GM21737 (cell line): Measurements from ENCODE around the gene COL6A2.
"Not testable (repeated sequence)": the region's sequence is repeated elsewhere in the genome, so short reads cannot be mapped to it uniquely, and the experiment has no call there.

Experiments used
- ATAC-seq: cut with Tn5 transposase; IDR thresholded peaks from one replicate; pipeline ENCODE4 v1.9.1; 2021; ENCODE audit warnings: mild to moderate bottlenecking, moderate library complexity; ENCODE audit not compliant: unreplicated experiment

COL6A2 gene

GRCh38 chr21:46139686-46140085, 41.8 kb downstream of the COL6A2 start:
- no peak for ATAC-seq

GRCh38 chr21:46140352-46141003, 42.6 kb downstream of the COL6A2 start:
- not testable (repeated sequence) for ATAC-seq

GRCh38 chr21:46141767-46142581, 44.1 kb downstream of the COL6A2 start:
- ATAC-seq, result no peak

DNA sequence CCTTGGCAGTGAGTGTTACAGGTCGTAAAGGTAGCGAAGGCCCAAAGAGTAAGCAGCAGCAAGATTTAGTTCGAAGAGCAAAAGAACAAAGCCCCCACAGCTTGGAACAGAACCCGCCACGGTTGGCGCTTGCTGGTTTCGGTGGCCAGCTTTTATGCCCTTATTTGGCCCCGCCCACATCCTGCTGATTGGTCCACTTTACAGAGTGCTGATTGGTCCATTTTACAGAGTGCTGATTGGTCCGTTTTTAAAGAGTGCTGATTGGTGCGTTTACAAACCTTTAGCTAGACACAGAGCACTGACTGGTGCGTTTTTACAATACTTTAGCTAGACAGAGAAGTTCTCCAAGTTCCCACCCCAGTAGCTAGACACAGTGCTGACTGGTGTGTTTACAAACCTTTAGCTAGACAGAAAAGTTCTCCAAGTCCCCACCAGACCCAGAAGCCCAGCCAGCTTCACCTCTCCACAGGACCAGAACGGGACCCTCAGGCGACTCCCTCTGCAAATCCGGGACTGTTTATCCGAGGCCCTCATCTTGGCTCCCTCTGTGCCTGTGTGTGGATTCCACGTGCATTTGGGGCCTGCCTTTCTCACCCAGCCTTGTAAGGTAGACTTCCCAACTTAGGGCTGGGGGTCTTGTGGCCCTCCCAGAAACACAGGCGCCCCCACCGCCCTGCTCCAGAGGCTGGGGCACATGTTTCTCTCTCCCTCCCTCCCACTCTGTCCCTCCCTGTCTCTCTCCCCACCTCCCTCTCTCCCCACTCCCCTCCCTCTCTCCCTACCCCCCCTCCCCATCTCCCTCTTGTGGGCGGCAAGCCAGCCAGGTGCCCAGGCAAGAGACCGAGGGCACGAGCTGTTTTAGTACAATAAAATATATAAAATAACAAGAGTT, 44.9 kb downstream of the COL6A2 start:
- ATAC-seq, result no peak

GRCh38 chr21:46144464-46145070, 46.7 kb downstream of the COL6A2 start:
- no peak for ATAC-seq

GRCh38 chr21:46145159-46145839, 47.4 kb downstream of the COL6A2 start:
- no peak for ATAC-seq

- ATAC-seq, result no peak
Observed at GRCh38 chr21:46145840-46146691, 48.2 kb downstream of the COL6A2 start.

DNA sequence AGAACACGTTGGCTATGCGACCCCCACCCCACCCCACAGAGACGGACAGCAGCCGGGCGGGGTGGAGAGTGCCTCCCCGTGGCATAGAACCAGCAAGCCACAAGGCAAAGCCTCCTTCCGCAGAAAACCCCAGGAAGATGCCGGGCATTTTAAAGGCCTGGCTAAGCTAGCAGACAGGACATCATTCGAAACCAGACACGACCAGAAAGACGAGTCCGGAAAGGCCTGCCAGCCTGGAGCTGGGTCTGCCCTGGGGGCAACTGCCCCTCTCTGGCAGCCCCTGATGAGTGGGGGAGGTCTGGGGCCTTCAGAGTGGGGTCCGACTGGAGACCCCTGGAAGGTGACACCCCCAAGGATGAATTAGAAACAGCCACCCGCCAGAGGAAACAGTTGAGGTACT, 48.9 kb downstream of the COL6A2 start:
- ATAC-seq, result no peak

DNA sequence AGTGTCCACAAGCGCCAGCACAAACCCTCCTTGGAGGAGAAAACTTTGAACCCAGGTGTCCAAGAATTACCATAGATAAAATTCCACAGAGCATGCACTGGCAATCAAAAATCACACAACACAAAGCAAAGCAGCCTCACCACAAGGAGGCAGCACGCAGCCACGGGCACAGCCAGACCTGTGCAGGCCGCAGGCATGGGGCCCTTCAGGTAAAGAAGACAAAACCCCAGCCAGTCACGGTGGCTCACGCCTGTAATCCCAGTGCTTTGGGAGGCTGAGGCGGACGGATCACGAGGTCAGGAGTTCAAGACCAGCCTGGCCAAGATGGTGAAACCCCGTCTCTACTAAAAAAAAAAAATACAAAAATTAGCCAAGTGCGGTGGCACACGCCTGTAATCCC, 49.5 kb downstream of the COL6A2 start:
- ATAC-seq, result not testable (repeated sequence)

- no peak for ATAC-seq
Observed at GRCh38 chr21:46148106-46148505, 50.2 kb downstream of the COL6A2 start.

- no peak for ATAC-seq
Observed at GRCh38 chr21:46149205-46149901, 51.4 kb downstream of the COL6A2 start.

- ATAC-seq, result no peak
Observed at GRCh38 chr21:46150073-46150472, 52.2 kb downstream of the COL6A2 start.

GRCh38 chr21:46150491-46151121, 52.7 kb downstream of the COL6A2 start:
- no peak for ATAC-seq

DNA sequence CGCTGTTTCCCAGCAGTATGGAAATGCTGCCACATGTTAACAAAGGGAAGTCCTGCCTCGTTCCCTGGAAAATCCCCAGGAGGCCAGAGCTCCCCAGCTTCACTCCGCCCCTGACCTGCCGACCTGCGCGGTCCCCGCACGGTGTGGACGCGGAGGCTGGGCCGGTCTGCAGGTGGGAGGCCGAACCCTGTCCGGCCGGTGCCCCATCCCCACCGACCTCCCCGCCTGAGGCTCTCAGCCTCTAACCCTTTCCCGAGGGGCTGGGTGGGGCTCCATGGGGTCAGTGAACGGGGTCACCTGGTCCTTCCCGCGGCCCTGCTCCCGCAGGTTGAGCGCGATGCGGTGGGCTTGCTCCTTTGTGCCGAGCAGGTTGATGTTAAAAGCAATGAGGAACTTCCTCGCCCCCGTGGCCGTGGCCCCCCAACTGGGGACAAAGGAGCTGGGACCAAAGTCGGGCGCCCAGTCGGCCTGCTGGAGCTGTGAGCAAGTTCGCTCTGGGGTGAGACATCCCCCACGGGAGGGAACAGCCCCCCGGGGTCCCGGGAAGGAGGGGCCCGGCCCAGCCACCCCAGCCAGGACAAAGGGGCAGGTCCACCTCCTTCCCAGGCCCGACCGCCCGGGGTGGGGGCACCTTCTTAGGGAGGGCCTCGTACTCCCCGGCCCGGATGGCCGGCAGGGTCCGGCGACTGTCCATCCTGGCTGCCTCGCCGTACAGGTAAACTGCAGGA, 53.5 kb downstream of the COL6A2 start:
- ATAC-seq, result no peak

- no peak for ATAC-seq
Observed at GRCh38 chr21:46151989-46152926, 54.3 kb downstream of the COL6A2 start.

DNA sequence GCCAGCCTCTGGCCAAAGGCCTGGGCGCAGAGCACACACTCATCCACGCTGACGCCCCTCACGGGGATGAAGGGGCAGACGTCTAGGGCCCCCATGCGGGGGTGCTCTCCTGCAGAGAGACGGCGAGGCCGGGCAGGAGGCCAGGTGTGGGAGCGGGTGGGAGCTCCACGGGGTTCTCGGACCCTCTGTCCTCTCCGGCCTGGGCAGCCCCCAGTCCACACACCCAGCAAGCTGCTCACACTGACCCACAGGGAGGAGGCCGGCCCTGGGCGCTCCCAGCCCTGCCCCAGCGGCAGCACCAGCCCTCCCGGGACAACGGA, 55.0 kb downstream of the COL6A2 start:
- no peak for ATAC-seq
